AG10803 (cell line): Measurements from ENCODE around the gene AP3B2.
"Not testable (repeated sequence)": the region's sequence is repeated elsewhere in the genome, so short reads cannot be mapped to it uniquely, and the experiment has no call there.

ENCODE experiments used
- DNase-seq: peaks from one replicate; pipeline ENCODE4 v3.0.0; 2010; ENCODE audit warnings: low read depth
- H3K4me3 ChIP-seq: 2 replicates; pipeline ENCODE4 v1.5.1; 2011; ENCODE audit warnings: mild to moderate bottlenecking, low read length, control low read depth
- TF ChIP-seq, protein P1 (sequence below): conservative IDR thresholded peaks from 2 replicates; pipeline ENCODE4 v1.5.1; 2011; ENCODE audit warnings: mild to moderate bottlenecking, low read length, control low read depth, inconsistent platforms

Gene AP3B2

DNA sequence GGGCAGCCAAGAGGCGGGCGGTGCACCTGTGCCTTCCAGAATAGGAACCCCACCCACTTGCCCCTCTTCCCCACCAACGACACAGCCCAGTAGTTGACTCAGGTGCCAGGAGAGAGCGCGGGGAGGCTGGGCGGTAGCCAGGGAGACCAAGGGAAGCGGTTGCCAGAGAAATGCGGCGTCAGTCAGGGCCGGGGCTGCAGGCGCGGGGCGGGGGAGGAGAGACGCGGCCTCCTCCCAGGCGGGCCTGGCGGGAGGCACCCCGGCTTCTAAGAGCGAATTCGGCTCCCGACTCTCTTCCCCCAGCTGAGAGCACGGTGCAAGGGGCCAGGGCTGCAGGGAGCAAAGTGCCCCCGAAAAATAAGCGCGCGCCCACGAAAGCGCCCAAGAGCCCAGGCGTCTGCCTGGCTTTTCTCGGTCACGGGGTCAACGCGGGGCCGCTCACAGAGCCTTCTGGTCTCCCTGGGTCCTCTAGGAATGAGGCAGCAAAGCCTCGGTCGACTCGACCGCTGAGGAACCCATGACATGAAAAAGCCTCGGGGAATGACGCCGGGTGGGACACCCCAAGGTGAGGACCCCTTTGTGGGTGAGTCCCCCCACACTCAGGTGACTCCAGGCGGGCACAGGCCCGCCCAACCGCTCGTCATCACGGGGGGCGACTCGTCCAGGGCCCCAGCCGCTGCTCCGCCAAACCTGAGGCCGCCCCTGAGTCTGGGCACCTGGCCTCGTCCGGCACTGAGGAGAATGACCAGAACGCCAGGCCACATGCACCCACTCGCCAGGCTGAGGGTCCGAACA, 63.2 kb downstream of the AP3B2 start:
- TF ChIP-seq, protein P1, sequence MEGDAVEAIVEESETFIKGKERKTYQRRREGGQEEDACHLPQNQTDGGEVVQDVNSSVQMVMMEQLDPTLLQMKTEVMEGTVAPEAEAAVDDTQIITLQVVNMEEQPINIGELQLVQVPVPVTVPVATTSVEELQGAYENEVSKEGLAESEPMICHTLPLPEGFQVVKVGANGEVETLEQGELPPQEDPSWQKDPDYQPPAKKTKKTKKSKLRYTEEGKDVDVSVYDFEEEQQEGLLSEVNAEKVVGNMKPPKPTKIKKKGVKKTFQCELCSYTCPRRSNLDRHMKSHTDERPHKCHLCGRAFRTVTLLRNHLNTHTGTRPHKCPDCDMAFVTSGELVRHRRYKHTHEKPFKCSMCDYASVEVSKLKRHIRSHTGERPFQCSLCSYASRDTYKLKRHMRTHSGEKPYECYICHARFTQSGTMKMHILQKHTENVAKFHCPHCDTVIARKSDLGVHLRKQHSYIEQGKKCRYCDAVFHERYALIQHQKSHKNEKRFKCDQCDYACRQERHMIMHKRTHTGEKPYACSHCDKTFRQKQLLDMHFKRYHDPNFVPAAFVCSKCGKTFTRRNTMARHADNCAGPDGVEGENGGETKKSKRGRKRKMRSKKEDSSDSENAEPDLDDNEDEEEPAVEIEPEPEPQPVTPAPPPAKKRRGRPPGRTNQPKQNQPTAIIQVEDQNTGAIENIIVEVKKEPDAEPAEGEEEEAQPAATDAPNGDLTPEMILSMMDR, result no peak
- no peak overlapping the region for H3K4me3 ChIP-seq
- DNase-seq, result no peak

DNA sequence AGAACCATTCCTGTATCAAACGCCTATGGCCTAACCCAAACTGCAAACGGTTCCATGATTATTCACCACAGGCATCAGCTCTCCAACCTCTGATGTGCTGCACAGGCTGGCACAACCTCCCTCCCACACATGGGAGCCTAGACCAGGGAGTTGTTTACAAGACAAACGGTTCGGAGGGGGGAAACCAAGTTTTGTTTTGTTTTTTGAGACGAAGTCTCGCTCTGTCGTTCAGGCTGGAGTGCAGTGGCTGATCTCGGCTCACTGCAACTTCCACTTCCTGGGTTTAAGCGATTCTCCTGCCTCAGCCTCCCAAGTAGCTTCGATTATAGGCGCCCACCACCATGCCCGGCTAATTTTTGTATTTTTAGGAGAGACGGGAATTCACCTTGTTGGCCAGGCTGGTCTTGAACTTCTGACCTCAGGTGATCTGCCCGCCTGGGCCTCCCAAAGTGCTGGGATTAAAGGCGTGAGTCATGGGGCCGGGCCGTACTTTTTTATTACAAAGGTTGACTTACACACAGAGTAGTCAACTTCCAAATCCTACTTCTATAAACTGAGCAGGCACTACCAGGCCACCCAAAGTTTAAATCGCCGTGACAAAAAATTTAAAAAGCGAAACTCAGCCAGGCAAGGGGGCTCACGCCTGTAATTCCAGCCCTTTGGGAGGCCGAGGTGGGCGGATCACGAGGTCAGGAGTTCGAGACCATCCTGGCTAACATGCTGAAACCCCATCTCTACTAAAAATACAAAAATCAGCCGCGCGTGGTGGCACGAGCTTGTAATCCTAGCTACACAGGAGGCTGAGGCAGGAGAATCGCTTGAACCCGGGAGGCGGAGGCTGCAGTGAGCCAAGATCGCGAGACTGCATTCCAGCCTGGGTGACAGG, 64.5 kb downstream of the AP3B2 start:
- not testable (repeated sequence) for H3K4me3 ChIP-seq, DNase-seq

DNA sequence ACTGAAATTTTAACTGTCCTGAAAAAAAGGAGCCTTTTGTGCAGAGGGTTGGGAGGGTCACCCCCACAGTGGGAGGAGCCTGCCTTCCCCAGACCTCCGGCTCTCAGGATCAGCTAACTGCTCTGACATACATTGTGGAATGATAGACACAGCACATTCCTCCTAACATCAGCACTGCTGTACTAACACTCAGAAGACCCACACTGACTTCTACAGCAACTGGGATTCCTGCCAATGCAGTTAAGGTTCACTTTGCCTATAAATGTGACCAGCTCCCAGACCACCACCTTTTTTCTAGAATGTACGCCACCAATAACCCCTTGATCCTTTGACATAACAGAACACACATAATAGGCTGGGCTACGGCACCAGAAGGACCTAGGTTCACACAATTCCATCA, 65.7 kb downstream of the AP3B2 start:
- no peak for DNase-seq
- no peak overlapping the region for H3K4me3 ChIP-seq
- TF ChIP-seq, protein P1, result no peak

DNA sequence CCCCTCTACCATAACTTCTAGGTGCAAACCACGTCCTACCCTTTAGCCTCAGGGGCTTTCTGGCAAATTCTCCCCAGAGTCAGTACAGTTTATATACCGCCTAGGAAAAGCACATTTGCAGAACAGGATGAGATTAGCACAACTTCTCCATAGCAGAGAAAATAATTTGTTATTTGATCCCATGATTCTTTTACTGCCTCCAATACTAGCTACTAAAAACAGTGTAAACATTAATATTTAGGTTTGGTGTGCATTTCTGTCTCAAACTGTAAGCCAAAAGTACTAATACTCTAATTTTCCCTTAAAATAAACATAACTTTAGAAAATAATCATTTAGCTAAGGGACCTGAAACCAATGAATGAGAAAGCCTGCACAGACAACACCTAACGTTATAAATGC, 67.0 kb downstream of the AP3B2 start:
- DNase-seq, result no peak
- TF ChIP-seq, protein P1, result no peak
- H3K4me3 ChIP-seq, result no peak overlapping the region

DNA sequence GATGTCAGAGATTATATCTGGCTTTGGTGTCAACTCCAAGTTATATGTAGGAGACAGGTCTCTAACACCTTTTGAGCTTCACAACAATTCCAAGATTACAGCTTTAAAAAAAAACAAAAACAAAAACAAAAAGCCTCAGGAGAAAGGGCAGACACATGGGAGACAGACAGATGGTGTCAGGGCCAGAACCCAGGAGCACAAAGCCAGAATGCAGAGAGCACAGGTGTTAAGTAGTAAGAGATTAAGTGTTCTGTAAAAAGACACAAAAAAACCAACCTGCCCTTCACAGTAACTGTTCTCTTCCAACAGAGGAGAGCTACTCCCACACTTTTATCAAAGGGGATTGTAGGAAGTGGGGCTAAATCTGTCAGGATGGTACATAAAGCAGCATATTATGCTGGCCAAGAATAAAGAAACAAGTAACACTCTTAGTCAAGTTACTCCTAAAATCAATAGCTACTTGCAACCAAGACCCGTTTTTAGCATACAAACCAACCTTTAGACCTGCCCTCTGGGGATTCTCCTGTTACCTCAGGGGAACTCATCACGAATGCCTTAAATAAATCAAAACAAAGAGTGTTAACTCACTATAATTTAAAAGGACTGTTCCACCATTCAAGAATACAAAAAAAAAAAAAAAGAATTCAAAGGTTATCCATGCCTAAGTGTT, 68.4 kb downstream of the AP3B2 start:
- H3K4me3 ChIP-seq, result no peak overlapping the region
- TF ChIP-seq, protein P1, result no peak
- DNase-seq, result no peak

DNA sequence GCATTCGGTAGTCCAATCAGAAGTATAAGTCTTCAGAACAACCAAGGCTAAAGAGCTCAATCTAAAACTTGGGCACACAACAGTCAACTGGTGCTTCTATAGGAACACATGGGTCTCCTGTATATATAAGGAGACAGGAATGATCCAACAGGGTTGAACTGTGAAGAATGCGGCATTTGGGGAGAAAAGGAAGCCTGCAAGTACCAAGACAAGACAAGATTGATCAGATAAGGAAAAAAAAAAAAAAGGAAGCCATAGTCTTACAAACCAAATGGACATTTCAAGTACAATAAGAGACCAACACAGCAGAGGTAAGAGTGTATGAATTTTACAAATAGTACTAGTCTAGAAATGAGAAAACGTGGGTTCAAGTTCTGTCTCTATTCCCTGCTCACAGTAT, 69.0 kb downstream of the AP3B2 start:
- H3K4me3 ChIP-seq, result no peak overlapping the region
- TF ChIP-seq, protein P1, result no peak
- DNase-seq, result no peak

DNA sequence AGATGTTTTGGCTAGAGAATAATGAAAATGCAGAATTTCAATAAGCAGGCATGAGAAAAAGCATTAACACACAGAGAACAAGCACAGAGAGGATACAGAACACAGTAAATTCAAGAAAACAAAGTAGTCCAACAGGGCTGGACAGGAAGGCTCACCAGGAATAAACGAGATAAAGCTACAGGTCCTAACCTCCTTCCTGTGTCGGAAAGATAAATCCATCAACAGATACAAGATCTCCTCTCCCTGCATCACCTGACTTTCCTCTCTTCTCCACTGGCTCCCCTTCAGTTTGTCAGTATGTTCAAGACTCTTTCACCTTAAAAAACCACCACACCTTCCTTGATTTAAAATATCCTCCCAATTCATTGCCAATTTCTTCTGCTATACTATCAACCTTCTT, 73.9 kb downstream of the AP3B2 start:
- no peak overlapping the region for H3K4me3 ChIP-seq
- TF ChIP-seq, protein P1, result no peak
- no peak for DNase-seq
